Measurements from ENCODE around the gene SARS1. TPM values are rescaled to one million over a fixed set of nuclear protein-coding genes. Genes with fewer than 3 reads are reported as not detected.
A peak's percentile ranks its signal among the peaks of the same experiment; 100 is the strongest.

SARS1 gene
- total and polyA plus RNA-seq, 2 of the 8 experiments (the other 6 are each of a cell fraction or from before 2014, with no cell fraction given): 83.1 to 146 TPM

DNA sequence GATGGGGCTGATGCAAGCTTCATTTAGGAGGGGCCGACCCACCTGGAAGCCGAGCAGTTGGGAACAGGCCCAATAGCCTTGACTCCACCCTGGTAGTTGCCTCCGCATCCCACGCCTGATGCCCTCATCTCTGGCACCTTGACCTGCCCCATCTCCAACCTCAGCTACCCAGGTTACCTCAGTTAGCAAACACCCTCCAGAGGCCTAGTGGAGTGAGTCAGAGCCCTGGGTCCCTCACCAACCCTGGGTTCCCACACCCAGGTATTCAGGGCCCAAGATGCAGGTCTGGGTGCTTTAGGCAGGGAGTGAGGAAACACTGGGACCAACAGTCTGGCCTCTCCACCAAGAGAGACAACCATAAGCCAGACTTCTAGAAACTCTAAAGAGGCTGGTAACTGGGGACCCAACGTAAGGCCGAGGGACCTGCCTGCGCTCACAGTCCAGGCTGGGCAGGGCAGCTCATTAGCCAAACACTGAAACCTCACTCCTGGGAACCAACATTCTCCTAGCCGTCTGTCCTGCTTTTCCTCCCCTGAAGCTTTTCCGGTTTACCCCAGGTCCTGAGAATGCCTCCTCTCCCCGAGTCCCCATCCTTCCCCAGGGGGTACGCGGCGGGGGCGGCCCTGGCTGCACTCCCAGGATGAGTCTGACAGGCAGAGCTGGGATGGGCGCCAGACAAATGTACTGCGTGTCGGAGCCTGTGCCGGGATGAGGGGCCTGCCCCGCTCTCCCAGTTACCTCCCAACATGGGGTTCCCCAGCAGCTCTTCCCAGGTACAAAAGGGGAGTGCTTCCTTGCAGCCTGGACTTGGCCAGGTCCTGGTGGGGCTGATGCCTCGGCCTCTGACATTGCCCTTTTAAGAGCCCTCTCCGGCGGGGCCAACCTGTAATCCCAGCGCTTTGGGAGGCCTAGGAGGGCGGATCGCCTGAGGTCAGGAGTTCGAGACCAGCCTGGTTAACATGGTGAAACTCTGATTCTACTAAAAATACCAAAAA lies 26.7 kb downstream of the SARS1 start (continued):
- TF ChIP-seq JUN (IDR thresholded peaks at IDR 0.05; ENCODE audit: low read depth, low read length) (no peak), KDM4A (IDR thresholded peaks at IDR 0.05; ENCODE audit: low read depth, low read length, severe bottlenecking) (no peak), TCF12 (IDR thresholded peaks at IDR 0.05; ENCODE audit: low read depth, low read length) (0 out of 2 replicates have a peak, but pooled peaks have one; percentile 26), RBBP5 (IDR thresholded peaks at IDR 0.05; ENCODE audit: borderline replicate concordance, low read depth, low read length) (no peak), EP300 (IDR thresholded peaks at IDR 0.05; ENCODE audit: borderline replicate concordance in 1 of 2, low read depth in 2 of 2, low read length in 2 of 2) (no peak), CBX5 (IDR thresholded peaks at IDR 0.05; ENCODE audit: low read depth, low read length) (no peak)
- TF ChIP-seq, protein P1, sequence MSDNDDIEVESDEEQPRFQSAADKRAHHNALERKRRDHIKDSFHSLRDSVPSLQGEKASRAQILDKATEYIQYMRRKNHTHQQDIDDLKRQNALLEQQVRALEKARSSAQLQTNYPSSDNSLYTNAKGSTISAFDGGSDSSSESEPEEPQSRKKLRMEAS (IDR thresholded peaks at IDR 0.05): peak; percentile 78
